ENCODE measurements around the gene ARL6IP4. TPM values are rescaled to one million over a fixed set of nuclear protein-coding genes. Genes with fewer than 3 reads are reported as not detected.

Gene ARL6IP4
- total RNA-seq, 1 donor from 2014 or later: 166 TPM

DNA sequence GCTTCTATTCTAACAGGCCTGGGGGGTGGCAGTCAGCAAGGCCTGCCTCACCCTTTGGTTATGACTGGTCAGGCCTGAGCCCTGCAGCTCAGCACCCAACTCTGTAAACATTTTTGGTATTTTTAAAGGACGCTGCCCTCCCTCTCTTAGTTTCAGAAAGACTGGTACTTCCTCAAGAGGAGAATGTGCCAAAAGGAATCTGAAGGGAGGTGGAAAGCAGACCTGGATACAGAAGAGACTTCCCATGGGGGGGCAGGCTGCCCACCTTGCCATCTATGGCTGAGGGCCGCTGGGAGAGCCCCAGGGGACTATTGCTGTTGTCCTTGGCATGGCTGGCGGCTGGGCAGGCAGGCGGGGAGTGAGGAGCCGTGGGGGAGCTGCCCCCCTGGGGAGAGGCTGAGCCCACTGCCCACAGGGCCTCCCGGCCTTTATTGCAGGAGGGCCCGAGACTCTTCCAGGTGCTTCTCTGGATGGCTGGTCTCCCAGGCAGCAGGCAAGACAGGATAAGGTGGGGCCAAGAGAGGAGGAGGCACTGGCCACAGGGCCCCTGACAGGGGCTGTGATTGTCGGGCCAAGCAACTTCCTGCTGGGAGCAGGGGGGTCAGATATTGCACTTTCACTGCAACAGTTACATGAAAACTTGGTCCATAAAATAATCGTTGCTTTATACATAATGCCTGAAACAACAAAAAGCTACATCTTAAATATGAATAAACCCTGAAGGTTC lies 3.5 kb downstream of the ARL6IP4 start:
- Mint-ChIP-seq H3K27me3 (ENCODE audit: unreplicated experiment) (no peaks in the 10 kb centered on the region), H3K4me3 (ENCODE audit: unreplicated experiment) (no peak overlapping the region), H3K27ac (ENCODE audit: unreplicated experiment) (peak overlapping the region; percentile 68), H3K4me1 (ENCODE audit: unreplicated experiment) (peaks cover 40% of the 10 kb centered on the region), H3K9me3 (ENCODE audit: unreplicated experiment) (no peaks in the 10 kb centered on the region), H3K36me3 (ENCODE audit: unreplicated experiment) (no peaks in the 10 kb centered on the region)
- no peak for DNase-seq (ENCODE audit: extremely low spot score, unreplicated experiment)
- TF ChIP-seq, protein P1, sequence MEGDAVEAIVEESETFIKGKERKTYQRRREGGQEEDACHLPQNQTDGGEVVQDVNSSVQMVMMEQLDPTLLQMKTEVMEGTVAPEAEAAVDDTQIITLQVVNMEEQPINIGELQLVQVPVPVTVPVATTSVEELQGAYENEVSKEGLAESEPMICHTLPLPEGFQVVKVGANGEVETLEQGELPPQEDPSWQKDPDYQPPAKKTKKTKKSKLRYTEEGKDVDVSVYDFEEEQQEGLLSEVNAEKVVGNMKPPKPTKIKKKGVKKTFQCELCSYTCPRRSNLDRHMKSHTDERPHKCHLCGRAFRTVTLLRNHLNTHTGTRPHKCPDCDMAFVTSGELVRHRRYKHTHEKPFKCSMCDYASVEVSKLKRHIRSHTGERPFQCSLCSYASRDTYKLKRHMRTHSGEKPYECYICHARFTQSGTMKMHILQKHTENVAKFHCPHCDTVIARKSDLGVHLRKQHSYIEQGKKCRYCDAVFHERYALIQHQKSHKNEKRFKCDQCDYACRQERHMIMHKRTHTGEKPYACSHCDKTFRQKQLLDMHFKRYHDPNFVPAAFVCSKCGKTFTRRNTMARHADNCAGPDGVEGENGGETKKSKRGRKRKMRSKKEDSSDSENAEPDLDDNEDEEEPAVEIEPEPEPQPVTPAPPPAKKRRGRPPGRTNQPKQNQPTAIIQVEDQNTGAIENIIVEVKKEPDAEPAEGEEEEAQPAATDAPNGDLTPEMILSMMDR (IDR thresholded peaks at IDR 0.05): no peak

DNA sequence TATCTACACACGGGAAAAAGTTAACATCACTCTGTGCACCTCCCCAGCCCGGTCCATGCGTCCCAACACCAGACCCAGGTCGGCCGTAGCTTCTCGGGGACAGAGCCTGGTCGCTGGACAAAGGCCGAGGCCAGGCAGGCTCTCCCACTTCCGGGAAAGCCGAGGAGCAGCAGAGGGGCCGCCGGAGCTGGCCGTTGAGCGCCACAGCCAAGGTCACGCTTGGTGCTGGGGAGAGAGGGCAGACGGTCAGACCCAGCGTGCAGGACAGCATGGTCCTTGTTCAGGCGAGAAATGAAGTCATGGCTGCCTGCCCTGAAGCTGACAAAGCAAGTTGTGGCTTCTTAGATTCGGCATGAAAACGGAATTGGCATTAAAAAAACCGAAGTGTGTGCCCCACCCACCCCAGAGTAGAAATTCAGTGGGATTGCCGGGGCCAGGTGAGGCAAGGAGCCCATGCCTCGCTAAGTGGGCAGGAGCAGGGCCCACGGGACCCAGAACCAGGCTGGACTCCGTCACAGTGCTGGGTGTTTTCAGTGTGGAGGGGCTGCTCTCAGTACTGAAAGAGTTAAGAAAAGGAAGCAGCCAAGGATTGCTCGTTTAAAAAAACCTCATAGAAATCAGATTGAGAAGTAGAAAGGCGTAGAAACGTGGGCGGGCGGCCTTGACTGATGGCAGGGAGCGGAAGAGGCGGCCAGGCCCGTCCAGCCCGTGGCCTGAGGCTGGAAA lies 4.3 kb downstream of the ARL6IP4 start:
- Mint-ChIP-seq H3K27ac (ENCODE audit: unreplicated experiment) (peak overlapping the region; percentile 68), H3K9me3 (ENCODE audit: unreplicated experiment) (no peaks in the 10 kb centered on the region), H3K4me1 (ENCODE audit: unreplicated experiment) (peaks cover 35% of the 10 kb centered on the region), H3K27me3 (ENCODE audit: unreplicated experiment) (no peaks in the 10 kb centered on the region), H3K4me3 (ENCODE audit: unreplicated experiment) (peak overlapping the region; percentile 14), H3K36me3 (ENCODE audit: unreplicated experiment) (no peaks in the 10 kb centered on the region)
- no peak for DNase-seq (ENCODE audit: extremely low spot score, unreplicated experiment)
- TF ChIP-seq, protein P1 (IDR thresholded peaks at IDR 0.05): no peak

DNA sequence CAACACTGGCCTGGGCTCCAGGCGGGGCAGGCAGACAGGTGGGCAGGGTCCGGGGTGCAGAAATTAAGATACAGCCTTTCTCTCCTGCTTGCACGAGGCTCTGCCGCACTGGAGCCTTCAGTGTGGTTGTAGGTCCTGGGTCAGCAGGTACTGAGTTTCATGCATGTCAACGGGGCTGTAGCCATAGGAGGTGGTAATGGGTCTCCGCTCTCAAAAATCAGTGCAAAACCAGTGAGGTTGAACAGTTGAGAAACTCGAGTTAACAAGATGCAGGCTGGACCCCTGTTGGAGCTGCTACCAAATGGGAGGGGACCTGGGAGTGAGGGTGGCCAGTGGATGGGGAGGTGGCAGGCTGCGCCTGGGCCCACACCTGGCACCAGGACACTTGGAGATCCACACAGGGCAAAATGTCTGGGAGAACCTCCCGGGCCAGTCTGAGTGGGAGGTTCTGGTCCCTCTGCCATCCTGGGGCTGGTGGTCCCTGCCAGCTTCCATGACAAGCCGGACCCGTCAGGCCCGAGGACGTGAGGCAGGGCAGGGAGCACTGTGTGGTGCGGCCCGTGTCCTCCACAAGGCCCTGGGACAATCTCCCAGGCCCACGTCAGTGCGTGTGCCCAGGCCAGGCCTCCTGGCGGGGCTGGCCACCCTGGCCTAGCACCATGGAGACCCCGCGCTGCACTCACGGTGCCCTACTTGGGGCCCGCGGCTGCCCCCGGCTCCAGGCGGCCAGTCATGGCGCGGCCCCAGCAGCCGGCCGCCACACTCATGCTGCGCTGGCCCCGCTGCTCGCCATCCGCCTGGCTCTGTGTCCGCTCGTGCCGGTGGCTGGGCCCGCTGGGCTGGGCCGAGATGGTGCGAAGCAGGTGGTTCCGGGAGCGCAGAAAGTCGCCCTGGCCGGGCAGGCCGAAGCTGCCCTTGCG lies 5.1 kb downstream of the ARL6IP4 start:
- no peaks in the 10 kb centered on the region for H3K9me3 Mint-ChIP-seq (ENCODE audit: unreplicated experiment)
- H3K4me3 Mint-ChIP-seq (ENCODE audit: unreplicated experiment): no peak overlapping the region
- H3K27me3 Mint-ChIP-seq (ENCODE audit: unreplicated experiment): no peaks in the 10 kb centered on the region
- H3K27ac Mint-ChIP-seq (ENCODE audit: unreplicated experiment): no peak overlapping the region
- peaks cover 31% of the 10 kb centered on the region for H3K4me1 Mint-ChIP-seq (ENCODE audit: unreplicated experiment)
- TF ChIP-seq, protein P1 (IDR thresholded peaks at IDR 0.05): no peak
- H3K36me3 Mint-ChIP-seq (ENCODE audit: unreplicated experiment): no peaks in the 10 kb centered on the region
- DNase-seq (ENCODE audit: extremely low spot score, unreplicated experiment): no peak

DNA sequence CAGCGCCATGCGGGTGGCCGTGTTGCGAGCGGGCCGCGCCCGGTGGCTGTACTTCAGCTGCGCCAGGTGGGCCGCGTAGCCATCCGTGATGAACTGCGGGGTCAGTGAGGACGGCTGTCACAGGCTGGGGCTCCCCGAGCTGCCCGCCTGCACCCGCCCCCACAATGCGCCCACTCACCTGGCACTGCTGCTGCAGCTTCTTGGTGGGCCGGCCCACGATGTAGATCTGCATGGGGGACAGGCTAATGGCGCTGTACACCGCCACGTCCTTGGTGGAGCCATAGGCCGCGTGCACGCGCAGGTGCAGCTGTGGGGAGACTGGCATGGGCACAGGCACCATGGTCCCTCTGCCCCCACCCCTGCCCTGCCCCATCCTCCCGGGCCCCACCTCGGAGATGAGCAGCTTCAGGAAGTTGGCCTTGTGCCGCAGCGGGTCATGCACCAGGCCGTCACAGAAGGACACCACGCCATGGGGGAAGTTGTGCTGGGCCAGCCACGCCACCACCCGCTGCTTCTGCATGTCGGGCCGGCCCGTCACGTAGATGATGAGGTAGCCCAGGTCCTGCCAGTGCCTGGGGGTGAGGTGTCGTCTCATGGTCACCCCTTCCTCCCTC lies 5.9 kb downstream of the ARL6IP4 start:
- Mint-ChIP-seq H3K27ac (ENCODE audit: unreplicated experiment) (no peak overlapping the region), H3K27me3 (ENCODE audit: unreplicated experiment) (no peaks in the 10 kb centered on the region), H3K4me3 (ENCODE audit: unreplicated experiment) (no peak overlapping the region), H3K4me1 (ENCODE audit: unreplicated experiment) (peaks cover 28% of the 10 kb centered on the region), H3K9me3 (ENCODE audit: unreplicated experiment) (no peaks in the 10 kb centered on the region), H3K36me3 (ENCODE audit: unreplicated experiment) (no peaks in the 10 kb centered on the region)
- no peak for DNase-seq (ENCODE audit: extremely low spot score, unreplicated experiment)
- TF ChIP-seq, protein P1 (IDR thresholded peaks at IDR 0.05): no peak
